ENCODE data around the gene CD72.
"Not testable (repeated sequence)": the region's sequence is repeated elsewhere in the genome, so short reads cannot be mapped to it uniquely, and the experiment has no call there.

GRCh38 chr9:35584681-35585080 is 33.5 kb downstream of the CD72 start:
- TF ChIP-seq CHD4 (IDR thresholded peaks at IDR 0.05; ENCODE audit: borderline replicate concordance); CTCF (IDR thresholded peaks at IDR 0.05); JUN (IDR thresholded peaks at IDR 0.05); ATOH8 (CRISPR knock-in tag; IDR thresholded peaks at IDR 0.05; ENCODE audit: low read depth); NPAS2 (CRISPR knock-in tag; IDR thresholded peaks at IDR 0.05; ENCODE audit: borderline replicate concordance); MYC (IDR thresholded peaks at IDR 0.05; ENCODE audit: borderline replicate concordance, low read length); MAZ (IDR thresholded peaks at IDR 0.05; ENCODE audit: borderline replicate concordance, low read depth, low read length); RFX5 (IDR thresholded peaks at IDR 0.05); TP53 (CRISPR knock-in tag; IDR thresholded peaks at IDR 0.05); POLR2A (IDR thresholded peaks at IDR 0.05; ENCODE audit: low read length): not testable (repeated sequence)

All from A549 (cell line).